IPS-20b (cell line): ENCODE data around the gene TNFRSF8.
"Not testable (repeated sequence)": the region's sequence is repeated elsewhere in the genome, so short reads cannot be mapped to it uniquely, and the experiment has no call there.

Experiments used
- H3K27ac ChIP-seq: one replicate; pipeline ENCODE4 v1.5.1; 2013; ENCODE audit warnings: low read length
- H3K27me3 ChIP-seq: 2 replicates; pipeline ENCODE4 v1.6.1; 2013; ENCODE audit warnings: mild to moderate bottlenecking, low read length, inconsistent platforms; ENCODE audit not compliant: insufficient read depth
- H3K36me3 ChIP-seq: 2 replicates; pipeline ENCODE4 v1.6.1; 2013; ENCODE audit warnings: low read depth, mild to moderate bottlenecking, inconsistent platforms, low read length, moderate library complexity; ENCODE audit not compliant: insufficient read depth
- H3K4me1 ChIP-seq: 2 replicates; pipeline ENCODE4 v1.6.1; 2013; ENCODE audit warnings: mild to moderate bottlenecking, control low read depth, inconsistent platforms, low read length, moderate library complexity; ENCODE audit not compliant: insufficient read depth
- H3K4me3 ChIP-seq: 2 replicates; pipeline ENCODE4 v1.5.1; 2013; ENCODE audit warnings: mild to moderate bottlenecking, low read length, inconsistent platforms
- H3K9ac ChIP-seq: 2 replicates; pipeline ENCODE4 v1.6.1; 2013; ENCODE audit warnings: low read depth, mild to moderate bottlenecking, inconsistent platforms, low read length, moderate library complexity
- H3K9me3 ChIP-seq: 2 replicates; pipeline ENCODE4 v1.6.1; 2013; ENCODE audit warnings: mild to moderate bottlenecking, low read depth, low read length, inconsistent platforms; ENCODE audit not compliant: insufficient read depth

The TNFRSF8 gene

GRCh38 chr1:12040457-12041051, 22.5 kb upstream of the TNFRSF8 start:
- H3K4me3 ChIP-seq: no peak overlapping the region
- no peak overlapping the region for H3K9ac ChIP-seq
- H3K36me3 ChIP-seq: no peaks in the 10 kb centered on the region
- H3K27me3 ChIP-seq: no peaks in the 10 kb centered on the region
- H3K4me1 ChIP-seq: no peaks in the 10 kb centered on the region
- no peak overlapping the region for H3K27ac ChIP-seq
- H3K9me3 ChIP-seq: no peaks in the 10 kb centered on the region

GRCh38 chr1:12044187-12044877, 18.8 kb upstream of the TNFRSF8 start:
- not testable (repeated sequence) for H3K4me3 ChIP-seq, H3K4me1 ChIP-seq, H3K36me3 ChIP-seq, H3K27ac ChIP-seq, H3K27me3 ChIP-seq, H3K9ac ChIP-seq, H3K9me3 ChIP-seq

GRCh38 chr1:12046749-12047119, 16.4 kb upstream of the TNFRSF8 start:
- no peak overlapping the region for H3K9ac ChIP-seq

DNA sequence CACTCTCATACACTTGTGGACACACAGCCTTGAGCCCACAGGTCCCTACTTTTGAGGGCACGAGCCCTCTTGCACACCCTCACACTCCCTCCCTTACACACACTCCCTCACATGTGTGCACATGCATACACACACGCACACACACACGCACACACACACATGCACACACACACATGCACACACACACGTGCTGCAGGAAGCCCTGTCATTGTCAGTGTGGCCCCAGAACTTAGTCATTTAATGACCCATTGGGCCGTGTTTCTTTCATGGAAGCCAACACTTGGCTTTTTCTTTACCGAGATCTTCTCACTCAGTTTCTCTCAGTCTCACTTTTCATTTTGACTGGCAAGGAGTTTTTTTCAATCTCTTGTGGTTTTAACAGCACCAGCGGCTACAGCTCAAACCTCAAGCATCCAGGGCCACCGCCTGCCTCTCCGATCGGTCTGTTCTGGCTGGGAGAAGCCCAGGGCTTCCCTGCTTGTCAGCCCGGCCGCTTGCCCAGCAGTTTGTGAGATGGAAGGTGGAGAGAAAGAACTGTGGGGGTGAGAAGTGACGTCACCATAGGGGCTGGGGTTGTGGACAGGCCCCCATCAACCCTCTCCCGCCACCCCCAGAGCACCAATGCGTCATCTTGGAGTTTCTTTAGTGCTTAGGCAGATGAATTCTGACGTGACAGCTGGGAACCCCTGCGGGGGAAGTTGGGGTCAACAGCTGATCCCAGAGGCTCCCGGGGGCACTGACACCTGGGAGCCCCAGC, 15.8 kb upstream of the TNFRSF8 start:
- Histone ChIP-seq H3K4me3 (no peak overlapping the region), H3K27me3 (no peaks in the 10 kb centered on the region), H3K36me3 (no peaks in the 10 kb centered on the region), H3K4me1 (peaks cover 9% of the 10 kb centered on the region; the same call in 1 of the 2 replicates), H3K9ac (no peak overlapping the region), H3K27ac (no peak overlapping the region), H3K9me3 (no peaks in the 10 kb centered on the region)

More at GRCh38 chr1:12046749-12047119, 16.4 kb upstream of the TNFRSF8 start:
- Histone ChIP-seq H3K27me3 (no peaks in the 10 kb centered on the region), H3K27ac (no peak overlapping the region), H3K36me3 (no peaks in the 10 kb centered on the region), H3K4me3 (no peak overlapping the region), H3K9me3 (no peaks in the 10 kb centered on the region), H3K4me1 (peaks cover 3% of the 10 kb centered on the region; the same call in 1 of the 2 replicates)

GRCh38 chr1:12048372-12048771, 14.7 kb upstream of the TNFRSF8 start:
- Histone ChIP-seq H3K9me3 (no peaks in the 10 kb centered on the region), H3K4me3 (no peak overlapping the region), H3K36me3 (no peaks in the 10 kb centered on the region), H3K27ac (no peak overlapping the region), H3K27me3 (no peaks in the 10 kb centered on the region), H3K9ac (no peak overlapping the region), H3K4me1 (peaks cover 10% of the 10 kb centered on the region; the same call in 1 of the 2 replicates)

DNA sequence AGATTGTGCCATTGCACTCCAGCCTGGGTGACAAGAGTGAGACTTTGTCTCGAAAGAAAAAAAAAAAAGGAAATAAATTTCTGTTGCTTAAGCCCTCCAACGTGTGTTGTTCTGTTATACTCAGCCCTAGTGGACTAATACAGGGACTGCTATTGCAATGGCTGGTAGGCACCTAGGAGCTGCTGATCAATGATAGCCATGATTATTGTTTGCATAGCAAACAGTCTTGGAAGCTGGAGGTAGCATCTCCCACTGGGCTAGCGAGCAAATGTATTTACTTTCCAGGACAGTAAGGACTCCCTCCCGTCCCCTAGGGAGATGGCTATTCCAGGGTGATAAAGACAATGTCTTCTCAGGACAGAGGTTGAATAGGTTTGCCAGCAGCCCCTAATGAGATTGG, 13.5 kb upstream of the TNFRSF8 start:
- Histone ChIP-seq H3K27me3 (no peaks in the 10 kb centered on the region), H3K27ac (no peak overlapping the region), H3K36me3 (no peaks in the 10 kb centered on the region), H3K4me1 (peaks cover 10% of the 10 kb centered on the region; the same call in 1 of the 2 replicates), H3K9me3 (no peaks in the 10 kb centered on the region), H3K4me3 (no peak overlapping the region), H3K9ac (no peak overlapping the region)

GRCh38 chr1:12051361-12051760, 11.7 kb upstream of the TNFRSF8 start:
- H3K27me3 ChIP-seq: no peaks in the 10 kb centered on the region
- H3K9me3 ChIP-seq: no peaks in the 10 kb centered on the region
- no peak overlapping the region for H3K27ac ChIP-seq
- no peak overlapping the region for H3K9ac ChIP-seq
- no peaks in the 10 kb centered on the region for H3K36me3 ChIP-seq
- no peak overlapping the region for H3K4me3 ChIP-seq
- H3K4me1 ChIP-seq: peaks cover 10% of the 10 kb centered on the region; the same call in 1 of the 2 replicates

GRCh38 chr1:12052008-12052573, 11.0 kb upstream of the TNFRSF8 start:
- H3K4me1 ChIP-seq: peaks cover 10% of the 10 kb centered on the region; the same call in 1 of the 2 replicates
- H3K4me3 ChIP-seq: no peak overlapping the region
- H3K27ac ChIP-seq: no peak overlapping the region
- no peaks in the 10 kb centered on the region for H3K9me3 ChIP-seq
- H3K27me3 ChIP-seq: no peaks in the 10 kb centered on the region
- no peaks in the 10 kb centered on the region for H3K36me3 ChIP-seq
- no peak overlapping the region for H3K9ac ChIP-seq

GRCh38 chr1:12052997-12053686, 10.0 kb upstream of the TNFRSF8 start:
- Histone ChIP-seq H3K27ac (no peak overlapping the region), H3K9ac (no peak overlapping the region), H3K27me3 (no peaks in the 10 kb centered on the region), H3K9me3 (no peaks in the 10 kb centered on the region), H3K4me1 (peaks cover 10% of the 10 kb centered on the region; the same call in 1 of the 2 replicates), H3K36me3 (no peaks in the 10 kb centered on the region), H3K4me3 (no peak overlapping the region)

- H3K4me3 ChIP-seq: no peak overlapping the region
- H3K9me3 ChIP-seq: no peaks in the 10 kb centered on the region
- peaks cover 10% of the 10 kb centered on the region; the same call in 1 of the 2 replicates for H3K4me1 ChIP-seq
- no peaks in the 10 kb centered on the region for H3K36me3 ChIP-seq
- no peak overlapping the region for H3K27ac ChIP-seq
- H3K9ac ChIP-seq: no peak overlapping the region
- H3K27me3 ChIP-seq: no peaks in the 10 kb centered on the region
These were observed 9.2 kb upstream of the TNFRSF8 start for GRCh38 chr1:12053752-12054548.

GRCh38 chr1:12055259-12055658, 7.8 kb upstream of the TNFRSF8 start:
- H3K36me3 ChIP-seq: no peaks in the 10 kb centered on the region
- no peak overlapping the region for H3K27ac ChIP-seq
- H3K4me1 ChIP-seq: peaks cover 7% of the 10 kb centered on the region; the same call in 1 of the 2 replicates
- H3K4me3 ChIP-seq: no peak overlapping the region
- H3K9me3 ChIP-seq: no peaks in the 10 kb centered on the region
- no peak overlapping the region for H3K9ac ChIP-seq
- no peaks in the 10 kb centered on the region for H3K27me3 ChIP-seq
